DND-41 (cell line): ENCODE data around the gene ANO9.

ENCODE experiments used
- CTCF ChIP-seq: IDR thresholded peaks from 2 replicates; pipeline ENCODE4 v1.5.1; 2012; ENCODE audit warnings: borderline replicate concordance, low read length, moderate library complexity, mild to moderate bottlenecking; ENCODE audit not compliant: poor library complexity, severe bottlenecking; ENCODE audit errors: extremely low read depth
- EZH2 ChIP-seq: IDR thresholded peaks from 3 replicates; pipeline ENCODE4 v1.6.1; 2012; ENCODE audit warnings: borderline replicate concordance, low read depth, mild to moderate bottlenecking, moderate library complexity, low read length, inconsistent platforms; ENCODE audit not compliant: severe bottlenecking

- TF ChIP-seq CTCF (no peak), EZH2 (no peak)
Measured at GRCh38 chr11:472272-472671, 30.5 kb upstream of the ANO9 start.
